Activated naive CD8-positive, alpha-beta T cell treated with anti-CD3 and anti-CD28 coated beads, Interleukin-2, amount 50 U/mL, for 24 hours (primary cell): Measurements from ENCODE around the gene PRKN.

ENCODE experiments used
- ATAC-seq: fragments of 150-1000 bp; cut with Tn5 transposase; one replicate; pipeline ENCODE4 v1.10.0; 2021
- DNase-seq: peaks from one replicate; pipeline ENCODE4 v3.0.0; 2021
- H3K27ac Mint-ChIP-seq: one replicate; pipeline ENCODE4 v1.8.0; 2021; ENCODE audit warnings: mild to moderate bottlenecking, mixed read lengths
- H3K27me3 Mint-ChIP-seq: one replicate; pipeline ENCODE4 v1.8.0; 2021; ENCODE audit warnings: mixed read lengths
- H3K36me3 Mint-ChIP-seq: one replicate; pipeline ENCODE4 v1.8.0; 2021; ENCODE audit warnings: low read depth, mixed read lengths
- H3K4me1 Mint-ChIP-seq: one replicate; pipeline ENCODE4 v1.8.0; 2021; ENCODE audit warnings: mixed read lengths
- H3K4me3 Mint-ChIP-seq: one replicate; pipeline ENCODE4 v1.8.0; 2021; ENCODE audit warnings: mild to moderate bottlenecking, moderate library complexity, mixed read lengths
- H3K9me3 Mint-ChIP-seq: one replicate; pipeline ENCODE4 v1.8.0; 2021; ENCODE audit warnings: mixed read lengths

The PRKN gene

GRCh38 chr6:161635975-161636374 lies 1091.6 kb downstream of the PRKN start:
- ATAC-seq, result no peak
- H3K36me3 Mint-ChIP-seq, result no peaks in the 10 kb centered on the region
- H3K4me1 Mint-ChIP-seq, result peaks cover 8% of the 10 kb centered on the region

GRCh38 chr6:161634916-161635315 lies 1092.7 kb downstream of the PRKN start:
- H3K4me1 Mint-ChIP-seq, result peaks cover 8% of the 10 kb centered on the region
- H3K27me3 Mint-ChIP-seq, result no peaks in the 10 kb centered on the region
- H3K9me3 Mint-ChIP-seq, result peaks cover 4% of the 10 kb centered on the region
- DNase-seq (no peak), ATAC-seq (no peak)
- no peaks in the 10 kb centered on the region for H3K36me3 Mint-ChIP-seq
- no peak overlapping the region for H3K27ac Mint-ChIP-seq
- no peak overlapping the region for H3K4me3 Mint-ChIP-seq

More at GRCh38 chr6:161635975-161636374, 1091.6 kb downstream of the PRKN start:
- no peak for DNase-seq
- Mint-ChIP-seq H3K4me3 (no peak overlapping the region), H3K27ac (no peak overlapping the region), H3K27me3 (no peaks in the 10 kb centered on the region), H3K9me3 (peaks cover 4% of the 10 kb centered on the region)

- ATAC-seq (no peak), DNase-seq (no peak)
- H3K27ac Mint-ChIP-seq, result no peak overlapping the region
- H3K36me3 Mint-ChIP-seq, result no peaks in the 10 kb centered on the region
- peaks cover 4% of the 10 kb centered on the region for H3K9me3 Mint-ChIP-seq
- H3K4me1 Mint-ChIP-seq, result peaks cover 8% of the 10 kb centered on the region
- H3K4me3 Mint-ChIP-seq, result no peak overlapping the region
- no peaks in the 10 kb centered on the region for H3K27me3 Mint-ChIP-seq
These were observed 1095.8 kb downstream of the PRKN start for GRCh38 chr6:161631676-161632194.

DNA sequence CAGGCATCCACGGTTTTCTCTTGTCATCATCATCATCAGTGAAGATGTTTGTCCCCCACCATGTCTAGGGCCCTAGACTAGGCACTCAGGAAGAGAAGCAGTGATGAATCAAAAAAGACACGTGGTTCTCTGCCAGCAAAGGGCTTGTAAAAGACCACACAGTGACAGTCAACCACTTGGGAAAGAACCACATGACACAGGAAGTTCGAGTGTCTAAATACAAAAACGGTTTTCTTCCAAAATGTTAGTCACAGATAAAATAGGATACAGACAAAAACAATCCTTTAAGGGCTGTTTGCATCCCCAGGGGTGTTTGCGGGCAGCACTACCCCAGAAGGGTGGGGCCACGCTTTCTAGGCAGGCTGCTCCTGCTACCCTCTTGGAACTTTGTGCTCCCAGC lies 1096.9 kb downstream of the PRKN start:
- Mint-ChIP-seq H3K4me1 (peaks cover 8% of the 10 kb centered on the region), H3K9me3 (peaks cover 4% of the 10 kb centered on the region), H3K27ac (no peak overlapping the region), H3K36me3 (no peaks in the 10 kb centered on the region), H3K27me3 (no peaks in the 10 kb centered on the region), H3K4me3 (no peak overlapping the region)
- ATAC-seq (no peak), DNase-seq (no peak)

DNA sequence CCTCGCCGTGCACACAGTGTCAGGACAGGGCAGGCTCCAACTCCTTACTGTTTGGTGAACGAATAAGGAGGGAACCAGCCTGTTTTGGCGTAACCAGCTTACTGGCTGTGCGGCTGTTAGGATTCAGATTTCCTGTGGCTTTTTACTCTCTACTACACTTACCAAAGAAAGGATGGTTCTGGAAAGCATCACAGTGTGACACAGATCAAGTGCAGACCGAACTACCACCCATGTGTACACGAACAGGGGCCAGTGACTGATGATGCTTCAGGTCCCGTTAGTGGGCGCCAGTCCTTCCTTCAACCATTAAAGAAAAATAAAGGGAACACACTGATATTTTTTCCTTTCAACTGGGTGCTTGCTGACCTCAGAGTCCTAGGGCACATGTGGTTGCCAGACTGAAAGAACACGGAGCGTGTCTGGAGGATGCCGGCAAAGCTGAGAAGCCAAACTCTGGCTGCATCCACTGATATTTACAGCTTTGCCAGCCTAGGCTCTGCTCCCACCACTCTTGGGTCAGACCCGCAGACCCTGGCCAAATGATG lies 1101.4 kb downstream of the PRKN start:
- Mint-ChIP-seq H3K9me3 (peaks cover 4% of the 10 kb centered on the region), H3K27me3 (no peaks in the 10 kb centered on the region), H3K4me1 (no peaks in the 10 kb centered on the region), H3K27ac (no peak overlapping the region), H3K4me3 (no peak overlapping the region), H3K36me3 (no peaks in the 10 kb centered on the region)
- DNase-seq (no peak), ATAC-seq (no peak)

GRCh38 chr6:161624111-161624510 lies 1103.5 kb downstream of the PRKN start:
- ATAC-seq, result no peak
- H3K27me3 Mint-ChIP-seq, result no peaks in the 10 kb centered on the region
- no peak for DNase-seq
- H3K9me3 Mint-ChIP-seq, result peaks cover 8% of the 10 kb centered on the region
- H3K4me1 Mint-ChIP-seq, result no peaks in the 10 kb centered on the region
- H3K4me3 Mint-ChIP-seq, result no peak overlapping the region
- no peak overlapping the region for H3K27ac Mint-ChIP-seq
- no peaks in the 10 kb centered on the region for H3K36me3 Mint-ChIP-seq

DNA sequence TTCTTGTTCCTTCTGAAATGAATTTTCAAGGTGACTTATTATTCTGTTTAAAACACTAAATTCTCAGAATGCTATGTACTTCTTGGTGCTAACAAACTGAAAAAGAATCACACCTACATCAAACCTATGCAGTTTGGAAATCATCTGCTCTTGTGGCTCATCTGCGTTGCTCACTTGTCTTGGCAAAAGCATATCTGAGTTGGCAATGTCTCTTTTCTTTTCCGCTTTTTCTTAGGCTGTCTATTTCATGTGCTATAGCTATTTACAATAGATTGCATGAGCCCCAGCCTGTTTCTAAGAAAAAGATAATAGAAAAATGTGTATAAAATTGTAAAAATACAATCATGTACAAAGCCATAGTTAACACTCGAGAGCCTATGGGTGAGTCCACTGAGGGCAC lies 1104.8 kb downstream of the PRKN start:
- Mint-ChIP-seq H3K27me3 (no peaks in the 10 kb centered on the region), H3K4me3 (no peak overlapping the region), H3K27ac (no peak overlapping the region), H3K36me3 (no peaks in the 10 kb centered on the region), H3K9me3 (peaks cover 8% of the 10 kb centered on the region), H3K4me1 (no peaks in the 10 kb centered on the region)
- DNase-seq (no peak), ATAC-seq (no peak)

GRCh38 chr6:161618831-161619454 lies 1108.6 kb downstream of the PRKN start:
- Mint-ChIP-seq H3K4me1 (no peaks in the 10 kb centered on the region), H3K27ac (no peak overlapping the region), H3K27me3 (no peaks in the 10 kb centered on the region), H3K4me3 (no peak overlapping the region), H3K9me3 (peaks cover 4% of the 10 kb centered on the region), H3K36me3 (no peaks in the 10 kb centered on the region)
- ATAC-seq (no peak), DNase-seq (no peak)

DNA sequence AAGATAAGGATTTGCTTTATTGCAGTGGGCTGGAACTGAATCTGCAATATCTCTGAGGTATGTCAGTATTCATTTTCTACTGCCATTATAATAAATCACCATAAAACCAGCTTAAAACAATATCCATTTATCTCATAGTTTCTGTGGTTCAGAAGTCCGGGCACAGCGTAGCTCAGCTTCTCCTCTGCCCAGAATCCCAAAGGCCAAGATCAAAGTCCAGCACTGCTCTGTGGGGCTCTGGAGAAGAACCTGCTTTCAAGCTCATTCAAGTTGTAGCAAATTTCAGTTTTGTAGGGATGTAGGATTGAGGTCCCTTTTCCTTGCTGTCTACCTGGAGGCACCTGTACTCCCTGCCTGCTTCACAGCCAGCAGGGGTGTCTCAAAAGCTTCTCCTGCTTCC lies 1113.9 kb downstream of the PRKN start:
- no peak overlapping the region for H3K4me3 Mint-ChIP-seq
- H3K27me3 Mint-ChIP-seq, result no peaks in the 10 kb centered on the region
- DNase-seq, result no peak
- no peak overlapping the region for H3K27ac Mint-ChIP-seq
- H3K4me1 Mint-ChIP-seq, result no peaks in the 10 kb centered on the region
- peaks cover 7% of the 10 kb centered on the region for H3K9me3 Mint-ChIP-seq
- ATAC-seq, result no peak
- H3K36me3 Mint-ChIP-seq, result no peaks in the 10 kb centered on the region

DNA sequence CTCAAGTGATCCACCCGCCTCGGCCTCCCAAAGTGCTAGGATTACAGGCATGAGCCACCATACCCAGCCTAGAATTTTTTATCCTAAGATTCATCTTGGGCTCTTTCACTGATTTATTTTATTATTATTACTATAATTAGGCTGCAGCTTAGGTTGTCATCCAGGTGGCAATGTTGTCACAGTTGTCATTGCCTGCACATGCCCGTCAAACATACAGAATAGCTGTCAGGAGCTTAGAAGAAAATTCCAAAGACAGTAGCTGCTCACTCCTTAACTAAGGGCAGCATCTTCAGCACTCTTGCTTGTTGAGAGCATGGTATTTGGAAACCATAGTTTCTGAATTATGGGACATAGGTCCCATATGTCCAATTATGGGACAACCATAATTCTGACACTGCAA lies 1118.8 kb downstream of the PRKN start:
- H3K4me1 Mint-ChIP-seq, result no peaks in the 10 kb centered on the region
- H3K27me3 Mint-ChIP-seq, result no peaks in the 10 kb centered on the region
- H3K27ac Mint-ChIP-seq, result no peak overlapping the region
- peaks cover 7% of the 10 kb centered on the region for H3K9me3 Mint-ChIP-seq
- ATAC-seq (no peak), DNase-seq (no peak)
- H3K36me3 Mint-ChIP-seq, result no peaks in the 10 kb centered on the region
- H3K4me3 Mint-ChIP-seq, result no peak overlapping the region

DNA sequence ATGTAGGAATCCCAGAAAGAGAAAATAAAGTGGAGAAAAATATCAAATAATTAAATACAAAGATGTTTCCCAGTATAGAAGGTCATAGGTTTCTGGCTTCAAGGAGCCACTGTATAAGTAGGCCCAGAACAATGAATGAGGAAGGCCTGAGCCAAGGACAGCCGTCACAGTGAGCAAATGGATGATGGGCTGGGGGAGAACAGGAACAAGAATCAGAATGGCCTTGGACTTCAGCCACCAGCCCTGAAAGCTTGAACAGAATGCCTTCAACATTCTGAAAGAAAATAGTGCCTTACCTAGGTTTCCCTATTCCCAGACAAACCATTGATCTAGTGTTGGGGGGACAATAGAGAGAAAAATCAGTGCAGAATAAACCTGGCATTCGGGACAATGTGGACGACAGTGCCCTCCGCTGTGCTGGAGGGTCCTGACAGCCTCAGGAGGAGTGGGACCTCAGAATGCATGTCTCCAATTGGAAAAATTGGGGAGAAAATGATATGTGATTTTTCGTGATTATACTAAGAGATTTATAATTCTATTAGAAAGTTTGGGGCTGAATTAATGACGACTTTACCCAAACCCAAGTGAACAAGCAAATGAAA lies 1119.8 kb downstream of the PRKN start:
- H3K27ac Mint-ChIP-seq, result no peak overlapping the region
- H3K27me3 Mint-ChIP-seq, result no peaks in the 10 kb centered on the region
- DNase-seq (no peak), ATAC-seq (no peak)
- H3K4me3 Mint-ChIP-seq, result no peak overlapping the region
- peaks cover 12% of the 10 kb centered on the region for H3K9me3 Mint-ChIP-seq
- no peaks in the 10 kb centered on the region for H3K36me3 Mint-ChIP-seq
- H3K4me1 Mint-ChIP-seq, result no peaks in the 10 kb centered on the region

GRCh38 chr6:161602359-161602758 lies 1125.2 kb downstream of the PRKN start:
- no peak for DNase-seq
- Mint-ChIP-seq H3K9me3 (peaks cover 6% of the 10 kb centered on the region), H3K27me3 (no peaks in the 10 kb centered on the region), H3K36me3 (no peaks in the 10 kb centered on the region), H3K4me1 (no peaks in the 10 kb centered on the region), H3K27ac (no peak overlapping the region), H3K4me3 (no peak overlapping the region)
- ATAC-seq, result no peak

DNA sequence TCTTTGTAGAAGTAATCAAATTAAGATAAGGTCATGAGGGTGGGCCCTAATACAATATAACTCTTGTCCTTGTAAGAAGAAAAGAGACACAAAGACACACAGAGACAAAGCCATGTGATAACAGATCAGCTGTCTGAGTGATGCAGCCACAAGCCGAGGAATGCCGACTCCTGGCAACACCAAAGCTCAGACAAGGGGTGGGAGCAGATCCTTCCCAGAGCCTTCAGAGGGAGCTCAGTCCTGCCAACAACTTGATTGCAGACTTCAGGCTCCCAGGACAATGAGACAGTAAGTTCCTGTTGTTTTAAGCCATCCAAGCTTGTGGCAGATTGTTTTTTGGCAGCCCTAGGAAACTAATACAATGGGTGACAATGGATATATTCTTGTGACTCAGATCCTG lies 1128.7 kb downstream of the PRKN start:
- Mint-ChIP-seq H3K4me3 (no peak overlapping the region), H3K27me3 (no peaks in the 10 kb centered on the region), H3K4me1 (no peaks in the 10 kb centered on the region), H3K27ac (no peak overlapping the region), H3K36me3 (no peaks in the 10 kb centered on the region), H3K9me3 (peaks cover 6% of the 10 kb centered on the region)
- no peak for ATAC-seq
- DNase-seq, result no peak

DNA sequence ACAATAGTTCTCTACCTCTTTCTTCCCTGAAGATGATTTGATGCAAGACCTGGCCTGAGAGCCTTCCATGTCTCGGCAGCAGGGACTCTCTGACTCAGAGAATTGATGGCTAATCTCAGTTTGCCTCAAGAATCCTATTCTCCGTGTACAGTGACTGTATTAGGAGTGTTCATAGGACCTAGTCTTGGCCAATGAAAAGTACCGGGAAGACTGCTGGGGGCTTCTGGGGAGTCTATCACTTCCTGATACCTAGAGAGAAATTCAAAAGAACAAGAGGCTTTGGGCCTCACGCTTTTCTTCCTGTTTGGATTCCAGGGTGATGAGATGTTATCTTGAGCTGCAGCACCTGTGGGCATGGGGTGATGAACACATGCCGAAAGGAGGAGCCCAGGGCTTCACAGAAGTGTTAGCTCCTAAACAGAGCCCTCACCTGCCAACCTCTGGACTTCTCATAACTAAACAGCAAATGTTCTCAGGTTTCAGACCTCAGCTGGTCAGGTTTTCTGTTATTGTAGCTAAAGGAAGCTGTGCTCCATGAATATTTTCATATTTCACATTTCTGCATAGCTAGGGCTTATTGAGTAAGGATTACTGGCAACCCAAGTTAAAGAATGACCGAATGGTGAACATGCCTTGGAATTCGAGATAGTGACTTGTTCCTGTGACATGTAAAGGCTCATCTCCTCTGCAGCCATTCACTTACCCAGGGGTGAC lies 1130.6 kb downstream of the PRKN start:
- DNase-seq, result no peak
- Mint-ChIP-seq H3K4me1 (no peaks in the 10 kb centered on the region), H3K4me3 (no peak overlapping the region), H3K36me3 (no peaks in the 10 kb centered on the region), H3K9me3 (peaks cover 4% of the 10 kb centered on the region), H3K27me3 (no peaks in the 10 kb centered on the region), H3K27ac (no peak overlapping the region)
- ATAC-seq, result no peak

DNA sequence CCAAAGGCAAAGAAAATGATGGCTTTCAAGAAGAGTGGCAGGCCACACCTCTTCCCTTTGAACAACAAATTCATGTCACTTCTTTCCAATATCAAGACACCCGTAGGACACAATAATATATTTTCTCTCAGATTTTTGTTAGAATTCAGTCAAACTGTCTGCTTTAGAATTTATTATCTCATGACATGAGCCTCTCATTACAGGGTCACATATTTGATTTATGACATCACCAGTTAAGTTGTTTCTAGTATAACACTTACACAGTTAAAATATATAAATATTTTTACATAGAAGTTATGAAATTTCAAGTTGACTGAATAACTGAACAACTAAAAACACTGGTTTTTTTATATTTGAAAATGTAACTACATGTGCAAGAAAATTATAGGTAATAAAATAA lies 1133.2 kb downstream of the PRKN start:
- ATAC-seq (no peak), DNase-seq (no peak)
- H3K4me1 Mint-ChIP-seq, result no peaks in the 10 kb centered on the region
- H3K9me3 Mint-ChIP-seq, result peaks cover 4% of the 10 kb centered on the region
- no peak overlapping the region for H3K27ac Mint-ChIP-seq
- H3K27me3 Mint-ChIP-seq, result no peaks in the 10 kb centered on the region
- H3K4me3 Mint-ChIP-seq, result no peak overlapping the region
- H3K36me3 Mint-ChIP-seq, result no peaks in the 10 kb centered on the region
